ELF-1 (cell line): ENCODE data around the gene GALK2.

ENCODE experiments used
- DNase-seq: peaks from one replicate; pipeline ENCODE4 v3.0.0-alpha.2; 2016; ENCODE audit warnings: low read depth, low spot score

The GALK2 gene

GRCh38 chr15:49169880-49170597, at the start of gene GALK2:
TSS of gene GALK2 (plus strand) at chr15:49170247. CDS start at chr15:49170323, 76 bp downstream.
- DNase-seq: peak; percentile 96

- DNase-seq: no peak
Measured at GRCh38 chr15:49120832-49121231, 49.2 kb upstream of the GALK2 start.

- no peak for DNase-seq
Measured at GRCh38 chr15:49121901-49122300, 48.1 kb upstream of the GALK2 start.

GRCh38 chr15:49122541-49123062, 47.4 kb upstream of the GALK2 start:
- DNase-seq: no peak

- no peak for DNase-seq
Measured at GRCh38 chr15:49124371-49124770, 45.7 kb upstream of the GALK2 start.

GRCh38 chr15:49131403-49131802, 38.6 kb upstream of the GALK2 start:
- DNase-seq: no peak

GRCh38 chr15:49134683-49135341, 35.2 kb upstream of the GALK2 start:
- DNase-seq: no peak

GRCh38 chr15:49135342-49135857, 34.6 kb upstream of the GALK2 start:
- DNase-seq: no peak

- DNase-seq: no peak
Measured at GRCh38 chr15:49135911-49136310, 34.1 kb upstream of the GALK2 start.

GRCh38 chr15:49137861-49138260, 32.2 kb upstream of the GALK2 start:
- DNase-seq: no peak

- no peak for DNase-seq
Measured at GRCh38 chr15:49145651-49146609, 24.1 kb upstream of the GALK2 start.

GRCh38 chr15:49148298-49148697, 21.7 kb upstream of the GALK2 start:
- no peak for DNase-seq

- no peak for DNase-seq
Measured at GRCh38 chr15:49148727-49149126, 21.3 kb upstream of the GALK2 start.

GRCh38 chr15:49151831-49152230, 18.2 kb upstream of the GALK2 start:
- DNase-seq: no peak

GRCh38 chr15:49152552-49153312, 17.3 kb upstream of the GALK2 start:
- DNase-seq: no peak

GRCh38 chr15:49154359-49154758, 15.7 kb upstream of the GALK2 start:
- no peak for DNase-seq

GRCh38 chr15:49154799-49155109, 15.3 kb upstream of the GALK2 start:
- DNase-seq: no peak

GRCh38 chr15:49155110-49155833, 14.8 kb upstream of the GALK2 start, which contains the start of gene COPS2:
TSS of gene COPS2 (minus strand) at chr15:49155599. CDS start at chr15:49155578, 21 bp downstream.
- DNase-seq: peak; percentile 99

GRCh38 chr15:49155834-49156627, 14.0 kb upstream of the GALK2 start:
- DNase-seq: peak; percentile 25
